SK-N-SH (cell line): ENCODE measurements around the gene VCAM1. TPM values are rescaled to one million over a fixed set of nuclear protein-coding genes. Genes with fewer than 3 reads are reported as not detected.

ENCODE experiments used
- CTCF ChIA-PET: fragments of 300-600, 350-600 bp; formaldehyde crosslinking; extraction: SDS; loops from one replicate; lab custom pipeline; 2021; lab: Yijun Ruan, JAX
- POLR2A ChIA-PET: fragments of 350-600 bp; sonication (Branson Sonifier 250); formaldehyde crosslinking; extraction: SDS; loops from one replicate; lab custom pipeline; 2020; ENCODE audit warnings: antibody characterized with exemption, inconsistent platforms; lab: Yijun Ruan, JAX
- DNase-seq: peaks from one replicate; pipeline ENCODE4 v3.0.0; 2012
- H2AFZ ChIP-seq: fragments of 200-600 bp; sonication (generic); 2 replicates; pipeline ENCODE4 v1.8.1; 2016; ENCODE audit warnings: antibody characterized with exemption, mild to moderate bottlenecking, low read depth
- H3F3A ChIP-seq: fragments of 200-600 bp; sonication (generic); replicated peaks from 2 replicates; pipeline ENCODE3; 2016; ENCODE audit warnings: antibody characterized with exemption, mild to moderate bottlenecking; ENCODE audit not compliant: insufficient read depth
- H3K27ac ChIP-seq, 2 experiments: fragments of 200-500 bp in 1 of 2; fragments of 200-600 bp in 1 of 2; sonication (Bioruptor generic) in 1 of 2; sonication (generic), shearing (Covaris generic) in 1 of 2; 2 replicates each; pipeline versions ENCODE4 v1.5.1 to v1.6.1; 2014 to 2016; ENCODE audit warnings: low read depth in 2 of 2, inconsistent platforms in 1 of 2, low read length in 1 of 2, mild to moderate bottlenecking in 1 of 2, mixed read lengths in 1 of 2
- H3K27me3 ChIP-seq: fragments of 200-600 bp; sonication (generic), shearing (Covaris generic); 2 replicates; pipeline ENCODE4 v1.6.1; 2016; ENCODE audit warnings: mixed run types; ENCODE audit not compliant: insufficient read depth
- H3K36me3 ChIP-seq, 2 experiments: fragments of 200-500 bp in 1 of 2; fragments of 200-600 bp in 1 of 2; sonication (Bioruptor generic) in 1 of 2; sonication (generic) in 1 of 2; replicated peaks in 1 of 2; 2 replicates each; pipeline versions ENCODE3 to v1.5.1; 2014 to 2016; ENCODE audit warnings: low read length in 1 of 2, mild to moderate bottlenecking in 1 of 2; ENCODE audit not compliant: insufficient read depth in 2 of 2, control insufficient read depth in 1 of 2
- H3K4me1 ChIP-seq, 2 experiments: fragments of 200-500 bp in 1 of 2; fragments of 200-600 bp in 1 of 2; sonication (Bioruptor generic) in 1 of 2; sonication (generic), shearing (Covaris generic) in 1 of 2; 2 replicates each; pipeline versions ENCODE4 v1.5.1 to v1.6.1; 2014 to 2016; ENCODE audit warnings: low read depth in 1 of 2, low read length in 1 of 2, mixed run types in 1 of 2; ENCODE audit not compliant: insufficient read depth in 2 of 2, control insufficient read depth in 1 of 2
- H3K4me2 ChIP-seq: fragments of 200-600 bp; sonication (generic), shearing (Covaris generic); 2 replicates; pipeline ENCODE4 v1.6.1; 2017; ENCODE audit warnings: mixed run types
- H3K4me3 ChIP-seq, 2 experiments: fragments of 200-500 bp in 1 of 2; fragments of 200-600 bp in 1 of 2; sonication (Bioruptor generic) in 1 of 2; sonication (generic), shearing (Covaris generic) in 1 of 2; 2 replicates each; pipeline versions ENCODE4 v1.5.1 to v1.8.1; 2014 to 2016; ENCODE audit warnings: low read depth in 2 of 2, inconsistent platforms in 1 of 2, low read length in 1 of 2, mild to moderate bottlenecking in 1 of 2, mixed read lengths in 1 of 2, moderate library complexity in 1 of 2
- H3K79me2 ChIP-seq: fragments of 200-600 bp; sonication (generic); 2 replicates; pipeline ENCODE4 v1.8.1; 2017; ENCODE audit warnings: mild to moderate bottlenecking; ENCODE audit not compliant: insufficient read depth
- H3K9ac ChIP-seq: fragments of 200-600 bp; sonication (generic); 2 replicates; pipeline ENCODE4 v1.6.1; 2017; ENCODE audit warnings: mixed run types
- H3K9me2 ChIP-seq: fragments of 200-600 bp; sonication (generic); 2 replicates; pipeline ENCODE4 v1.6.1; 2017; ENCODE audit warnings: mixed run types
- H3K9me3 ChIP-seq: fragments of 200-600 bp; sonication (generic); 2 replicates; pipeline ENCODE4 v1.6.1; 2017; ENCODE audit warnings: mixed run types, mild to moderate bottlenecking, moderate library complexity
- H4K20me1 ChIP-seq: fragments of 200-600 bp; sonication (generic); 2 replicates; pipeline ENCODE4 v1.6.1; 2017; ENCODE audit warnings: mild to moderate bottlenecking, mixed run types; ENCODE audit not compliant: insufficient read depth
- CHD2 ChIP-seq: fragments of 150-350 bp; IDR thresholded peaks from 2 replicates; pipeline ENCODE4 v1.6.1; 2018; ENCODE audit warnings: low read length; ENCODE audit not compliant: partially characterized antibody
- CTCF ChIP-seq: fragments of 200-600 bp; sonication (generic); IDR thresholded peaks from 2 replicates; pipeline ENCODE4 v1.6.1; 2017; ENCODE audit warnings: antibody characterized with exemption, mild to moderate bottlenecking, moderate library complexity
- FOSL2 ChIP-seq: IDR thresholded peaks from 2 replicates; pipeline ENCODE4 v1.4.0; 2012; ENCODE audit warnings: low read depth, mild to moderate bottlenecking, moderate library complexity, borderline replicate concordance
- GABPA ChIP-seq: IDR thresholded peaks from 2 replicates; pipeline ENCODE4 v1.4.0; 2012; ENCODE audit warnings: low read depth, mild to moderate bottlenecking
- IRF3 ChIP-seq: fragments of 150-350 bp; IDR thresholded peaks from 2 replicates; pipeline ENCODE4 v1.6.1; 2016; ENCODE audit warnings: mild to moderate bottlenecking, low read depth, low read length
- JUND ChIP-seq: IDR thresholded peaks from 2 replicates; pipeline ENCODE4 v1.4.0; 2012
- MEF2A ChIP-seq: IDR thresholded peaks from 2 replicates; pipeline ENCODE4 v1.4.0; 2012; ENCODE audit warnings: low read depth, borderline replicate concordance
- NRF1 ChIP-seq: IDR thresholded peaks from 2 replicates; pipeline ENCODE4 v1.6.1; 2012; ENCODE audit warnings: low read depth, mild to moderate bottlenecking, low read length
- PBX3 ChIP-seq: IDR thresholded peaks from 2 replicates; pipeline ENCODE4; 2012
- POLR2AphosphoS5 ChIP-seq: IDR thresholded peaks from 2 replicates; pipeline ENCODE4 v1.6.1; 2012; ENCODE audit warnings: low read depth, low read length
- RFX5 ChIP-seq: IDR thresholded peaks from 2 replicates; pipeline ENCODE4 v1.6.1; 2012; ENCODE audit warnings: mild to moderate bottlenecking, improper control_type of control experiment, low read length
- RXRA ChIP-seq: IDR thresholded peaks from 2 replicates; pipeline ENCODE4 v1.4.0; 2012; ENCODE audit warnings: low read depth, mild to moderate bottlenecking, borderline replicate concordance
- SIN3A ChIP-seq: IDR thresholded peaks from 2 replicates; pipeline ENCODE4 v1.6.1; 2012; ENCODE audit warnings: low read depth, mild to moderate bottlenecking, low read length, moderate library complexity, borderline replicate concordance
- SMC3 ChIP-seq: IDR thresholded peaks from 2 replicates; pipeline ENCODE4 v1.6.1; 2012; ENCODE audit warnings: low read depth, low read length, improper control_type of control experiment
- WGBS: methylation state at CpG from one replicate; pipeline ENCODE4 v1.1.6; 2017; ENCODE audit warnings: low lambda C conversion rate; 5-methylcytosine and 5-hydroxymethylcytosine counted together
- polyA plus RNA-seq, 3 experiments: library from polyadenylated mRNA; depleted of rRNA; stranded (reverse); fragments of >200 nt; gene quantifications; 2 replicates each; pipeline ENCODE4 v1.2.3, GENCODE V29; 2012

Gene VCAM1
- polyA plus RNA-seq, 1 of the 3 experiments (the other 2 are of a cell fraction), result 5.0 TPM

- H3K9me2 ChIP-seq, result no peaks in the 10 kb centered on the region
- H3K4me1 ChIP-seq, result no peaks in the 10 kb centered on the region
- no peaks in the 10 kb centered on the region for H3K79me2 ChIP-seq
- POLR2A ChIA-PET, result no interaction called here
- no peaks in the 10 kb centered on the region for H3K9me3 ChIP-seq
- TF ChIP-seq JUND (no peak), IRF3 (no peak), NRF1 (no peak), MEF2A (no peak), SIN3A (no peak), PBX3 (no peak), POLR2AphosphoS5 (no peak), CHD2 (no peak), RXRA (no peak)
- H3K9ac ChIP-seq, result no peak overlapping the region
- no peak overlapping the region for H3K27ac ChIP-seq
- 63% methylated on average over 1 of the region's 1 CpG for whole genome bisulfite sequencing
- H2AFZ ChIP-seq, result no peak overlapping the region
- no peaks in the 10 kb centered on the region for H3K36me3 ChIP-seq
- no peak for DNase-seq
- no peak overlapping the region for H3K4me2 ChIP-seq
- H3K4me3 ChIP-seq, result no peak overlapping the region
- H3F3A ChIP-seq, result no peaks in the 10 kb centered on the region
- CTCF ChIA-PET, result no interaction called here
- no peaks in the 10 kb centered on the region for H3K27me3 ChIP-seq
- no peaks in the 10 kb centered on the region for H4K20me1 ChIP-seq
Observed at GRCh38 chr1:100714599-100714998, 4.9 kb upstream of the VCAM1 start.

GRCh38 chr1:100717218-100717617, 2.3 kb upstream of the VCAM1 start:
- DNase-seq, result no peak
- POLR2A ChIA-PET, result no interaction called here
- no peaks in the 10 kb centered on the region for H3K9me3 ChIP-seq
- no peaks in the 10 kb centered on the region for H3K27me3 ChIP-seq
- H2AFZ ChIP-seq, result no peak overlapping the region
- no peaks in the 10 kb centered on the region for H3K79me2 ChIP-seq
- no peak overlapping the region for H3K27ac ChIP-seq
- H3K4me2 ChIP-seq, result no peak overlapping the region
- no peaks in the 10 kb centered on the region for H3K36me3 ChIP-seq
- TF ChIP-seq CTCF (no peak), JUND (no peak), SMC3 (no peak), FOSL2 (no peak), GABPA (no peak), RFX5 (no peak), CHD2 (no peak), NRF1 (no peak), IRF3 (no peak)
- no peaks in the 10 kb centered on the region; a peak in 1 of 4 replicates for H3K4me1 ChIP-seq
- WGBS, result 82% methylated on average over 6 of the region's 6 CpGs
- peaks cover 17% of the 10 kb centered on the region for H3F3A ChIP-seq
- no peak overlapping the region for H3K9ac ChIP-seq
- CTCF ChIA-PET, result no interaction called here
- H4K20me1 ChIP-seq, result no peaks in the 10 kb centered on the region
- no peaks in the 10 kb centered on the region for H3K9me2 ChIP-seq
- no peak overlapping the region for H3K4me3 ChIP-seq
